ENCODE results near the gene TBX10. TPM values are rescaled to one million over a fixed set of nuclear protein-coding genes. Genes with fewer than 3 reads are reported as not detected.
A peak's percentile ranks its signal among the peaks of the same experiment; 100 is the strongest.

TBX10 gene
- total RNA-seq, result not detected in 2 replicates

GRCh38 chr11:67639438-67639859 is at the start of gene TBX10:
TSS of gene TBX10 (minus strand) at chr11:67639763. CDS start at chr11:67639472, 291 bp downstream.

GRCh38 chr11:67674442-67674871 is 34.9 kb upstream of the TBX10 start, which contains the start of gene ALDH3B2:
TSS of gene ALDH3B2 (minus strand) at chr11:67674623. CDS start at chr11:67666935, 7,688 bp downstream.

GRCh38 chr11:67629386-67630227 is 10.0 kb downstream of the TBX10 start, which contains the start of gene NUDT8:
TSS of gene NUDT8 (minus strand) at chr11:67629937. CDS start at chr11:67629911, 26 bp downstream.

DNA sequence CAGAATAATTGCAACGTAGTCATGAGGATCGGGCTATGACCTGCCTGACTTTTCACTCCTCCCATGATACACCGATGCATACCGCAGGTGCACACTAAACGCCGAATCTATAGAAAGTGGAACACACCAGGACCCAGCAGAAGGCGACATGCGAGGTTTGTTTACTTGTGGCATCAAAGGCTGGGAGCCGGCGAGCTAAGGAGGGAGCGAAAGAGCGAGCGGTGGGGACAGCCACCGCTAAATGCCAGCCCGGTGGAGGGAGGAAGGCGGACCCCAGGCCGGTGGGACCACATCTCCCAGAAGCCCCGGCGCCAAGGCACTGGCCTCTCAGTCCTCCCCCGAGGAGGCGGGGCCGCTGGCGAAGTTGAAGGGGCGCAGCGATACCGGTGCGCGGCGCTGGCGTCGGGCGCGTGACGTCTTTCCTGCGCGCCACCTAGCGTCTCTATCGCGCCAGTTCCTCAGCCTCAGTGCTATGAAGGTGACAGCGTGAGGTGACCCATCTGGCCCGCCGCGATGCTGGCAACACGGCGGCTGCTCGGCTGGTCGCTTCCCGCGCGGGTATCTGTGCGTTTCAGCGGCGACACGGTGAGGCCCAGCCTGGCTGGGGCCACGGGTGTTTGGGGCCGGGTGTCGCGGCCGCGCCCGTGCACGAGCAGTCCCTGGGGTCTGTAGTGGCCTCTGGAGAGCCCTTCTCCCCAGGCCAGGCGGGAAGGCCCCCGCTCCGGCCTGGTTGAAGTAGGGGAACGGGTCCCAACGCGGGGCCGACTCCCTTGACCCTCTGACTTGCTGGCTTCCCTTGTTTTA is 32.9 kb downstream of the TBX10 start, which contains the start of gene NDUFV1:
NDUFV1 (plus strand) TSS at position 445 of the 804 bp plus-strand sequence; CDS start at position 514, 69 bp downstream.

GRCh38 chr11:67583247-67584204 is 56.0 kb downstream of the TBX10 start, which contains the start of gene GSTP1:
TSS of gene GSTP1 (plus strand) at chr11:67583812. CDS start at chr11:67583844, 32 bp downstream.

Small RNAs within 50 kb of the gene (small RNA-seq; reads per million reads assigned to genes)
- gene AP003385.3 (not detected), gene RPL37P2 (0.79 reads per million, percentile 49 among the genes with 10 or more reads in this experiment)

Other genes with a start within 250 kb of the TBX10 start
- 5.9 and 7.6 TPM in 2 replicates for gene RAD9A, start 247.8 kb downstream of the TBX10 start, total RNA-seq
- 169 and 226 TPM in 2 replicates for gene PPP1CA, start 237.9 kb downstream of the TBX10 start, total RNA-seq
- not detected in 2 replicates for gene TBC1D10C, start 235.7 kb downstream of the TBX10 start, total RNA-seq
- under 0.01 TPM in 2 replicates for gene CARNS1, start 224.1 kb downstream of the TBX10 start, total RNA-seq
- gene RPS6KB2, start 211.3 kb downstream of the TBX10 start, total RNA-seq, result 42.3 and 50.2 TPM in 2 replicates
- 0.78 and 1.1 TPM in 2 replicates for gene PTPRCAP, start 202.1 kb downstream of the TBX10 start, total RNA-seq
- 90.9 and 94.4 TPM in 2 replicates for gene CORO1B, start 196.3 kb downstream of the TBX10 start, total RNA-seq
- under 0.01 TPM in 1 of 2 replicates, not detected in the other for gene GPR152, start 187.0 kb downstream of the TBX10 start, total RNA-seq
- gene CABP4, start 184.4 kb downstream of the TBX10 start, total RNA-seq, result not detected in 2 replicates
- gene TMEM134, start 170.5 kb downstream of the TBX10 start, total RNA-seq, result 9.4 and 10.3 TPM in 2 replicates
- 44.8 and 69.1 TPM in 2 replicates for gene AIP, start 156.7 kb downstream of the TBX10 start, total RNA-seq
- 15.1 and 24.6 TPM in 2 replicates for gene PITPNM1, start 134.4 kb downstream of the TBX10 start, total RNA-seq
- gene CDK2AP2, start 131.6 kb downstream of the TBX10 start, total RNA-seq, result 12.5 and 16.4 TPM in 2 replicates
- not detected in 2 replicates for gene CABP2, start 116.3 kb downstream of the TBX10 start, total RNA-seq
- gene GSTP1, start 56.0 kb downstream of the TBX10 start, total RNA-seq, result 477 and 854 TPM in 2 replicates
- 207 and 250 TPM in 2 replicates for gene NDUFV1, start 32.8 kb downstream of the TBX10 start, total RNA-seq
- 11.7 and 23.5 TPM in 2 replicates for gene NUDT8, start 9.8 kb downstream of the TBX10 start, total RNA-seq
- not detected in 2 replicates for gene ACY3, start 11.0 kb upstream of the TBX10 start, total RNA-seq
- gene ALDH3B2, start 34.9 kb upstream of the TBX10 start, total RNA-seq, result not detected in 2 replicates